H1 (cell line): Measurements from ENCODE around the gene HOXD1. TPM values are rescaled to one million over a fixed set of nuclear protein-coding genes. Genes with fewer than 3 reads are reported as not detected.

Experiments used
- CTCF ChIA-PET: fragments of 300-600 bp; sonication (Branson Sonifier 250); formaldehyde crosslinking; loops from one replicate; lab custom pipeline; 2021; ENCODE audit not compliant: partially characterized antibody; lab: Charles Lee
- POLR2A ChIA-PET: fragments of 300-600 bp; sonication (Branson Sonifier 250); formaldehyde crosslinking; loops from one replicate; lab custom pipeline; 2021; ENCODE audit warnings: inconsistent platforms; ENCODE audit not compliant: partially characterized antibody; lab: Charles Lee
- DNase-seq, 2 experiments: peaks; one replicate each; pipeline versions ENCODE4 v3.0.0 to v3.0.0-alpha.2; 2010 to 2022; ENCODE audit warnings: low spot score in 2 of 2, low read depth in 1 of 2, mixed read lengths in 1 of 2
- FAIRE-seq: peaks from 2 replicates; lab custom pipeline; 2011; peaks lifted over from hg19 to GRCh38; lab: Jason Lieb, UNC
- H2AFZ ChIP-seq: 2 replicates; pipeline ENCODE4 v1.8.1; 2012; ENCODE audit warnings: low read length, inconsistent platforms
- H2AK5ac ChIP-seq: 2 replicates; pipeline ENCODE4 v1.6.1; 2013; ENCODE audit warnings: low read depth, low read length
- H2BK120ac ChIP-seq: replicated peaks from 2 replicates; pipeline ENCODE3; 2013; ENCODE audit warnings: low read depth, low read length, inconsistent platforms
- H2BK12ac ChIP-seq: 2 replicates; pipeline ENCODE4 v1.6.1; 2013; ENCODE audit warnings: low read depth, low read length
- H2BK15ac ChIP-seq: 2 replicates; pipeline ENCODE4 v1.6.1; 2013; ENCODE audit warnings: low read length
- H2BK20ac ChIP-seq: 2 replicates; pipeline ENCODE4 v1.6.1; 2013; ENCODE audit warnings: low read length
- H2BK5ac ChIP-seq: 2 replicates; pipeline ENCODE4 v1.6.1; 2013; ENCODE audit warnings: low read depth, low read length
- H3K14ac ChIP-seq: 2 replicates; pipeline ENCODE4 v1.6.1; 2013; ENCODE audit warnings: inconsistent platforms; ENCODE audit not compliant: insufficient read length
- H3K18ac ChIP-seq: 2 replicates; pipeline ENCODE4 v1.6.1; 2013; ENCODE audit warnings: low read length; ENCODE audit errors: extremely low read depth
- H3K23ac ChIP-seq: 2 replicates; pipeline ENCODE4 v1.6.1; 2013; ENCODE audit warnings: inconsistent platforms; ENCODE audit not compliant: insufficient read length
- H3K23me2 ChIP-seq: 2 replicates; pipeline ENCODE4 v1.6.1; 2013; ENCODE audit warnings: low read depth, low read length
- H3K27ac ChIP-seq: 2 replicates; pipeline ENCODE4 v1.6.1; 2011; ENCODE audit warnings: low read depth, low read length, inconsistent platforms
- H3K27me3 ChIP-seq, 4 experiments: replicated peaks in 1 of 4; 1 replicate in 1 of 4; 2 replicates in 3 of 4; pipeline versions ENCODE4 v1.6.1 to v1.8.1; 2011 to 2013; ENCODE audit warnings: low read length in 3 of 4, mild to moderate bottlenecking in 3 of 4, inconsistent platforms in 2 of 4, mixed read lengths in 2 of 4, moderate library complexity in 1 of 4; ENCODE audit not compliant: control insufficient read depth in 3 of 4, insufficient read depth in 3 of 4; ENCODE audit errors: extremely low read depth in 1 of 4
- H3K36me3 ChIP-seq, 4 experiments: 2 replicates each; pipeline versions ENCODE4 v1.6.1 to v1.8.1; 2011 to 2013; ENCODE audit warnings: mild to moderate bottlenecking in 4 of 4, low read length in 3 of 4, moderate library complexity in 2 of 4, control low read depth in 1 of 4, inconsistent platforms in 1 of 4; ENCODE audit not compliant: insufficient read depth in 4 of 4, control insufficient read depth in 2 of 4
- H3K4ac ChIP-seq: replicated peaks from 2 replicates; pipeline ENCODE3; 2013; ENCODE audit warnings: low read length, low read depth, mixed read lengths, inconsistent platforms; ENCODE audit not compliant: insufficient read length
- H3K4me1 ChIP-seq, 4 experiments: replicated peaks in 1 of 4; 1 replicate in 1 of 4; 2 replicates in 3 of 4; pipeline versions ENCODE4 v1.6.1 to v1.8.1; 2011 to 2013; ENCODE audit warnings: low read length in 3 of 4, inconsistent platforms in 2 of 4, mixed read lengths in 1 of 4; ENCODE audit not compliant: insufficient read depth in 4 of 4, control insufficient read depth in 3 of 4
- H3K4me2 ChIP-seq, 2 experiments: 2 replicates each; pipeline versions ENCODE4 v1.6.1 to v1.8.1; 2011 to 2013; ENCODE audit warnings: low read depth in 2 of 2, low read length in 2 of 2, control low read depth in 1 of 2, inconsistent platforms in 1 of 2, mild to moderate bottlenecking in 1 of 2; ENCODE audit not compliant: insufficient read depth in 1 of 2
- H3K4me3 ChIP-seq, 4 experiments: fragments of 200-600, 300-600 bp in 1 of 4; sonication (generic), shearing (Covaris generic), sonication (Bioruptor Twin) in 1 of 4; 2 replicates each; pipeline versions ENCODE4 v1.5.1 to v1.8.1; 2011 to 2016; ENCODE audit warnings: low read length in 4 of 4, low read depth in 3 of 4, control low read depth in 2 of 4, inconsistent platforms in 2 of 4, mild to moderate bottlenecking in 2 of 4, mixed read lengths in 1 of 4, moderate library complexity in 1 of 4; ENCODE audit not compliant: insufficient read depth in 2 of 4; ENCODE audit errors: extremely low read depth in 1 of 4
- H3K56ac ChIP-seq: replicated peaks from 2 replicates; pipeline ENCODE3; 2013; ENCODE audit warnings: low read depth, mild to moderate bottlenecking, mixed read lengths, low read length, inconsistent platforms; ENCODE audit not compliant: insufficient read length
- H3K79me1 ChIP-seq: 2 replicates; pipeline ENCODE4 v1.6.1; 2013; ENCODE audit warnings: low read depth, low read length, control low read depth
- H3K79me2 ChIP-seq, 2 experiments: 2 replicates each; pipeline versions ENCODE4 v1.6.1 to v1.8.1; 2012 to 2013; ENCODE audit warnings: low read length in 2 of 2, mild to moderate bottlenecking in 2 of 2, inconsistent platforms in 1 of 2; ENCODE audit not compliant: insufficient read depth in 2 of 2, control insufficient read depth in 1 of 2
- H3K9ac ChIP-seq, 4 experiments: replicated peaks in 1 of 4; 1 replicate in 1 of 4; 2 replicates in 3 of 4; pipeline versions ENCODE4 v1.6.1 to v1.8.1; 2011 to 2013; ENCODE audit warnings: low read depth in 3 of 4, low read length in 3 of 4, control low read depth in 2 of 4, mild to moderate bottlenecking in 2 of 4, moderate library complexity in 2 of 4, inconsistent platforms in 1 of 4; ENCODE audit errors: extremely low read depth in 1 of 4
- H3K9me3 ChIP-seq, 2 experiments: 2 replicates each; pipeline versions ENCODE4 v1.6.1 to v1.8.1; 2012 to 2013; ENCODE audit warnings: mild to moderate bottlenecking in 2 of 2, moderate library complexity in 2 of 2, control low read depth in 1 of 2, inconsistent platforms in 1 of 2, low read depth in 1 of 2, low read length in 1 of 2, mixed read lengths in 1 of 2; ENCODE audit not compliant: insufficient read depth in 2 of 2
- H4K20me1 ChIP-seq, 2 experiments: replicated peaks in 1 of 2; 2 replicates each; pipeline versions ENCODE3 to v1.8.1; 2011 to 2013; ENCODE audit warnings: inconsistent platforms in 2 of 2, low read length in 2 of 2, mild to moderate bottlenecking in 1 of 2; ENCODE audit not compliant: insufficient read depth in 2 of 2, control insufficient read depth in 1 of 2
- H4K5ac ChIP-seq: 2 replicates; pipeline ENCODE4 v1.6.1; 2013; ENCODE audit warnings: low read length, low read depth, mixed read lengths, inconsistent platforms; ENCODE audit not compliant: insufficient read length
- H4K8ac ChIP-seq: 2 replicates; pipeline ENCODE4 v1.8.0; 2013; ENCODE audit warnings: mild to moderate bottlenecking, moderate library complexity, low read length, inconsistent platforms; ENCODE audit not compliant: insufficient read depth; ENCODE audit errors: extremely low read depth
- H4K91ac ChIP-seq: replicated peaks from 2 replicates; pipeline ENCODE3; 2013; ENCODE audit warnings: low read length, mixed read lengths, inconsistent platforms; ENCODE audit not compliant: insufficient read length
- CBX5 ChIP-seq: fragments of 300-800, 300-1000 bp; sonication (generic); IDR thresholded peaks from 2 replicates; pipeline ENCODE4 v1.7.1; 2016; ENCODE audit warnings: antibody characterized with exemption, low read length, low read depth
- SRF ChIP-seq: IDR thresholded peaks from 2 replicates; pipeline ENCODE4 v1.6.1; 2011; ENCODE audit warnings: mild to moderate bottlenecking, low read depth, low read length, moderate library complexity
- TEAD4 ChIP-seq: IDR thresholded peaks from 2 replicates; pipeline ENCODE4 v1.6.1; 2012; ENCODE audit warnings: low read depth, low read length, inconsistent platforms, mixed read lengths
- WGBS, 2 experiments: shearing (Covaris generic) in 1 of 2; methylation state at CpG; one replicate each; pipeline versions ENCODE4 v1.1.6 to v1.1.7; 2013 to 2015; ENCODE audit warnings: low lambda C conversion rate in 2 of 2, mixed read lengths in 2 of 2, inconsistent platforms in 1 of 2, low coverage in 1 of 2, missing lambda C conversion rate in 1 of 2; ENCODE audit not compliant: insufficient replicate concordance in 2 of 2, insufficient coverage in 1 of 2, insufficient read length in 1 of 2; ENCODE audit errors: extremely low coverage in 1 of 2, missing lambda C conversion rate in 1 of 2; 5-methylcytosine and 5-hydroxymethylcytosine counted together
- polyA plus RNA-seq, 7 experiments: library from polyadenylated mRNA; depleted of rRNA in 3 of 7; stranded (reverse) in 5 of 7; unstranded in 2 of 7; fragments of >200 nt in 5 of 7; fragments of 200-250 nt in 2 of 7; gene quantifications; 1 replicate in 5 of 7; 2 replicates in 1 of 7; 4 replicates in 1 of 7; pipeline versions ENCODE4 v1.2.1 to v1.2.3, GENCODE V29; 2011 to 2013; ENCODE audit warnings: missing spikeins in 2 of 7, mixed read lengths in 2 of 7
- total RNA-seq: library from RNA; stranded (reverse); fragmentation: NEBNext Ultra II Directional; extraction: Animal tissue kit (Norgen Biotek cat#: 25700); gene quantifications from 2 replicates; pipeline ENCODE4 v1.2.1, GENCODE V29; 2021

The HOXD1 gene
- total and polyA plus RNA-seq, 2 of the 8 experiments (the other 6 are each of a cell fraction or from before 2014, with no cell fraction given) = 0.03 TPM; not detected in 1

DNA sequence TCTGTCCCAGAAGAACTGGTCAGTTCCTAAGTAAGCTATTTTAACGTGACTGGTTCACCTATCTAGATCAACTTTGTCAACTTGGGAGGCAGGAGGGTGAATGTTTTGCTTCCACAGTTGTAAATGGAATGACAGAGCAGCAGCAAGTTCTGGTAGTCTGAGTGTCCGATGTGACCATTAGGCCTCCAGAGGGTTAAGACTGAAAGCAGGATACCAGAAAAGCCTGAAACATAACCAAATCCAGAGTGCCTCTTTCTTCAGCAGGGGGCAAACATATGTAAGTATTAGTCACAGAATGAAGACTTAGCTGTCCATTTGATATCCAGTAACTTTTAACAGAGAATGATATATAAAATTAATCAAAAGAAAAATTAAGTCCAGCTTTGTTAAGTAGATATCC lies 22.2 kb upstream of the HOXD1 start:
- Histone ChIP-seq H3K4me2 (no peak overlapping the region; a peak in 1 of 4 replicates), H3K36me3 (no peaks in the 10 kb centered on the region), H2BK120ac (no peak overlapping the region), H2BK5ac (no peak overlapping the region), H4K91ac (no peak overlapping the region), H3K9ac (no peak overlapping the region), H3K9me3 (no peaks in the 10 kb centered on the region), H3K56ac (no peak overlapping the region), H3K23ac (no peak overlapping the region), H3K4me1 (peaks cover 0 to 5% (median 0%) of the 10 kb centered on the region in 4 experiments; a peak in 2 of 7 replicates), H2AK5ac (no peak overlapping the region), H4K8ac (no peak overlapping the region), H3K18ac (no peak overlapping the region), H3K14ac (no peak overlapping the region), H4K20me1 (peaks cover 25 to 42% of the 10 kb centered on the region in 2 experiments), H2AFZ (no peak overlapping the region), H3K23me2 (0 out of 2 replicates have a peak, but pooled peaks cover 2% of the 10 kb centered on the region), H2BK15ac (no peak overlapping the region), H3K27me3 (peaks cover 96 to 100% (median 100%) of the 10 kb centered on the region in 4 experiments), H4K5ac (no peak overlapping the region), H2BK12ac (no peak overlapping the region), H3K79me1 (no peaks in the 10 kb centered on the region), H3K4ac (no peak overlapping the region), H3K4me3 (no peak overlapping the region), H3K27ac (no peak overlapping the region), H3K79me2 (no peaks in the 10 kb centered on the region), H2BK20ac (no peak overlapping the region)
- FAIRE-seq (no peak), DNase-seq (no peak)
- ChIA-PET CTCF (interaction anchor here (0.6 to 4.4 kb wide), 5 partner anchors 15 to 388 kb away, joined by 3 to 16 read pairs (median 4); partner anchors contain the start of gene HOXD4), POLR2A (no interaction called here)
- 30% methylated on average over 2 of the region's 2 CpGs; no CpG with 5 or more reads in 1 of the 2 experiments for WGBS, 2 experiments
- TF ChIP-seq SRF (no peak), TEAD4 (no peak), CBX5 (no peak)
